H1 (cell line): ENCODE results near the gene NR2F2. TPM values are rescaled to one million over a fixed set of nuclear protein-coding genes. Genes with fewer than 3 reads are reported as not detected.

Source experiments
- CTCF ChIA-PET: fragments of 300-600 bp; sonication (Branson Sonifier 250); formaldehyde crosslinking; loops from one replicate; lab custom pipeline; 2021; ENCODE audit not compliant: partially characterized antibody; lab: Charles Lee
- POLR2A ChIA-PET: fragments of 300-600 bp; sonication (Branson Sonifier 250); formaldehyde crosslinking; loops from one replicate; lab custom pipeline; 2021; ENCODE audit warnings: inconsistent platforms; ENCODE audit not compliant: partially characterized antibody; lab: Charles Lee
- DNase-seq, 2 experiments: peaks; one replicate each; pipeline versions ENCODE4 v3.0.0 to v3.0.0-alpha.2; 2010 to 2022; ENCODE audit warnings: low spot score in 2 of 2, low read depth in 1 of 2, mixed read lengths in 1 of 2
- FAIRE-seq: peaks from 2 replicates; lab custom pipeline; 2011; peaks lifted over from hg19 to GRCh38; lab: Jason Lieb, UNC
- H2AFZ ChIP-seq: 2 replicates; pipeline ENCODE4 v1.8.1; 2012; ENCODE audit warnings: low read length, inconsistent platforms
- H2AK5ac ChIP-seq: 2 replicates; pipeline ENCODE4 v1.6.1; 2013; ENCODE audit warnings: low read depth, low read length
- H2BK120ac ChIP-seq: replicated peaks from 2 replicates; pipeline ENCODE3; 2013; ENCODE audit warnings: low read depth, low read length, inconsistent platforms
- H2BK12ac ChIP-seq: 2 replicates; pipeline ENCODE4 v1.6.1; 2013; ENCODE audit warnings: low read depth, low read length
- H2BK15ac ChIP-seq: 2 replicates; pipeline ENCODE4 v1.6.1; 2013; ENCODE audit warnings: low read length
- H2BK20ac ChIP-seq: 2 replicates; pipeline ENCODE4 v1.6.1; 2013; ENCODE audit warnings: low read length
- H2BK5ac ChIP-seq: 2 replicates; pipeline ENCODE4 v1.6.1; 2013; ENCODE audit warnings: low read depth, low read length
- H3K14ac ChIP-seq: 2 replicates; pipeline ENCODE4 v1.6.1; 2013; ENCODE audit warnings: inconsistent platforms; ENCODE audit not compliant: insufficient read length
- H3K18ac ChIP-seq: 2 replicates; pipeline ENCODE4 v1.6.1; 2013; ENCODE audit warnings: low read length; ENCODE audit errors: extremely low read depth
- H3K23ac ChIP-seq: 2 replicates; pipeline ENCODE4 v1.6.1; 2013; ENCODE audit warnings: inconsistent platforms; ENCODE audit not compliant: insufficient read length
- H3K23me2 ChIP-seq: 2 replicates; pipeline ENCODE4 v1.6.1; 2013; ENCODE audit warnings: low read depth, low read length
- H3K27ac ChIP-seq: 2 replicates; pipeline ENCODE4 v1.6.1; 2011; ENCODE audit warnings: low read depth, low read length, inconsistent platforms
- H3K27me3 ChIP-seq, 4 experiments: replicated peaks in 1 of 4; 1 replicate in 1 of 4; 2 replicates in 3 of 4; pipeline versions ENCODE4 v1.6.1 to v1.8.1; 2011 to 2013; ENCODE audit warnings: low read length in 3 of 4, mild to moderate bottlenecking in 3 of 4, inconsistent platforms in 2 of 4, mixed read lengths in 2 of 4, moderate library complexity in 1 of 4; ENCODE audit not compliant: control insufficient read depth in 3 of 4, insufficient read depth in 3 of 4; ENCODE audit errors: extremely low read depth in 1 of 4
- H3K36me3 ChIP-seq, 4 experiments: 2 replicates each; pipeline versions ENCODE4 v1.6.1 to v1.8.1; 2011 to 2013; ENCODE audit warnings: mild to moderate bottlenecking in 4 of 4, low read length in 3 of 4, moderate library complexity in 2 of 4, control low read depth in 1 of 4, inconsistent platforms in 1 of 4; ENCODE audit not compliant: insufficient read depth in 4 of 4, control insufficient read depth in 2 of 4
- H3K4ac ChIP-seq: replicated peaks from 2 replicates; pipeline ENCODE3; 2013; ENCODE audit warnings: low read length, low read depth, mixed read lengths, inconsistent platforms; ENCODE audit not compliant: insufficient read length
- H3K4me1 ChIP-seq, 4 experiments: replicated peaks in 1 of 4; 1 replicate in 1 of 4; 2 replicates in 3 of 4; pipeline versions ENCODE4 v1.6.1 to v1.8.1; 2011 to 2013; ENCODE audit warnings: low read length in 3 of 4, inconsistent platforms in 2 of 4, mixed read lengths in 1 of 4; ENCODE audit not compliant: insufficient read depth in 4 of 4, control insufficient read depth in 3 of 4
- H3K4me2 ChIP-seq, 2 experiments: 2 replicates each; pipeline versions ENCODE4 v1.6.1 to v1.8.1; 2011 to 2013; ENCODE audit warnings: low read depth in 2 of 2, low read length in 2 of 2, control low read depth in 1 of 2, inconsistent platforms in 1 of 2, mild to moderate bottlenecking in 1 of 2; ENCODE audit not compliant: insufficient read depth in 1 of 2
- H3K4me3 ChIP-seq, 4 experiments: fragments of 200-600, 300-600 bp in 1 of 4; sonication (generic), shearing (Covaris generic), sonication (Bioruptor Twin) in 1 of 4; 2 replicates each; pipeline versions ENCODE4 v1.5.1 to v1.8.1; 2011 to 2016; ENCODE audit warnings: low read length in 4 of 4, low read depth in 3 of 4, control low read depth in 2 of 4, inconsistent platforms in 2 of 4, mild to moderate bottlenecking in 2 of 4, mixed read lengths in 1 of 4, moderate library complexity in 1 of 4; ENCODE audit not compliant: insufficient read depth in 2 of 4; ENCODE audit errors: extremely low read depth in 1 of 4
- H3K56ac ChIP-seq: replicated peaks from 2 replicates; pipeline ENCODE3; 2013; ENCODE audit warnings: low read depth, mild to moderate bottlenecking, mixed read lengths, low read length, inconsistent platforms; ENCODE audit not compliant: insufficient read length
- H3K79me1 ChIP-seq: 2 replicates; pipeline ENCODE4 v1.6.1; 2013; ENCODE audit warnings: low read depth, low read length, control low read depth
- H3K79me2 ChIP-seq, 2 experiments: 2 replicates each; pipeline versions ENCODE4 v1.6.1 to v1.8.1; 2012 to 2013; ENCODE audit warnings: low read length in 2 of 2, mild to moderate bottlenecking in 2 of 2, inconsistent platforms in 1 of 2; ENCODE audit not compliant: insufficient read depth in 2 of 2, control insufficient read depth in 1 of 2
- H3K9ac ChIP-seq, 4 experiments: replicated peaks in 1 of 4; 1 replicate in 1 of 4; 2 replicates in 3 of 4; pipeline versions ENCODE4 v1.6.1 to v1.8.1; 2011 to 2013; ENCODE audit warnings: low read depth in 3 of 4, low read length in 3 of 4, control low read depth in 2 of 4, mild to moderate bottlenecking in 2 of 4, moderate library complexity in 2 of 4, inconsistent platforms in 1 of 4; ENCODE audit errors: extremely low read depth in 1 of 4
- H3K9me3 ChIP-seq, 2 experiments: 2 replicates each; pipeline versions ENCODE4 v1.6.1 to v1.8.1; 2012 to 2013; ENCODE audit warnings: mild to moderate bottlenecking in 2 of 2, moderate library complexity in 2 of 2, control low read depth in 1 of 2, inconsistent platforms in 1 of 2, low read depth in 1 of 2, low read length in 1 of 2, mixed read lengths in 1 of 2; ENCODE audit not compliant: insufficient read depth in 2 of 2
- H4K20me1 ChIP-seq, 2 experiments: replicated peaks in 1 of 2; 2 replicates each; pipeline versions ENCODE3 to v1.8.1; 2011 to 2013; ENCODE audit warnings: inconsistent platforms in 2 of 2, low read length in 2 of 2, mild to moderate bottlenecking in 1 of 2; ENCODE audit not compliant: insufficient read depth in 2 of 2, control insufficient read depth in 1 of 2
- H4K5ac ChIP-seq: 2 replicates; pipeline ENCODE4 v1.6.1; 2013; ENCODE audit warnings: low read length, low read depth, mixed read lengths, inconsistent platforms; ENCODE audit not compliant: insufficient read length
- H4K8ac ChIP-seq: 2 replicates; pipeline ENCODE4 v1.8.0; 2013; ENCODE audit warnings: mild to moderate bottlenecking, moderate library complexity, low read length, inconsistent platforms; ENCODE audit not compliant: insufficient read depth; ENCODE audit errors: extremely low read depth
- H4K91ac ChIP-seq: replicated peaks from 2 replicates; pipeline ENCODE3; 2013; ENCODE audit warnings: low read length, mixed read lengths, inconsistent platforms; ENCODE audit not compliant: insufficient read length
- CBX8 ChIP-seq: fragments of 300-800, 300-1000 bp; sonication (generic); IDR thresholded peaks from 2 replicates; pipeline ENCODE4 v1.7.1; 2016; ENCODE audit warnings: low read depth, low read length, borderline replicate concordance
- E2F6 ChIP-seq: IDR thresholded peaks from 2 replicates; pipeline ENCODE4 v1.6.1; 2012; ENCODE audit warnings: inconsistent platforms
- EZH2 ChIP-seq: fragments of 200-600 bp; sonication (generic); IDR thresholded peaks from 2 replicates; pipeline ENCODE4 v1.7.1; 2012; ENCODE audit warnings: low read depth, mild to moderate bottlenecking, moderate library complexity, low read length, inconsistent platforms; ENCODE audit not compliant: severe bottlenecking
- FOSL1 ChIP-seq: IDR thresholded peaks from 2 replicates; pipeline ENCODE4 v1.6.1; 2011; ENCODE audit warnings: mild to moderate bottlenecking, low read depth, low read length, moderate library complexity; ENCODE audit not compliant: insufficient read depth
- MAX ChIP-seq: IDR thresholded peaks from 2 replicates; pipeline ENCODE4 v1.6.1; 2012; ENCODE audit warnings: inconsistent platforms
- PHF8 ChIP-seq: fragments of 200-600 bp; sonication (generic); conservative IDR thresholded peaks from 2 replicates; pipeline ENCODE4 v1.7.1; 2012; ENCODE audit warnings: low read depth, mild to moderate bottlenecking, inconsistent platforms, low read length, moderate library complexity
- SP2 ChIP-seq: IDR thresholded peaks from 2 replicates; pipeline ENCODE4 v1.6.1; 2012; ENCODE audit warnings: mild to moderate bottlenecking, low read length, inconsistent platforms
- SUZ12 ChIP-seq: fragments of 200-600 bp; sonication (generic); IDR thresholded peaks from 2 replicates; pipeline ENCODE4 v1.6.1; 2012; ENCODE audit warnings: mild to moderate bottlenecking, inconsistent platforms, low read length, moderate library complexity, mixed read lengths
- TCF12 ChIP-seq: IDR thresholded peaks from 2 replicates; pipeline ENCODE4 v1.6.1; 2011; ENCODE audit warnings: low read depth, mild to moderate bottlenecking, low read length
- WGBS, 2 experiments: shearing (Covaris generic) in 1 of 2; methylation state at CpG; one replicate each; pipeline versions ENCODE4 v1.1.6 to v1.1.7; 2013 to 2015; ENCODE audit warnings: low lambda C conversion rate in 2 of 2, mixed read lengths in 2 of 2, inconsistent platforms in 1 of 2, low coverage in 1 of 2, missing lambda C conversion rate in 1 of 2; ENCODE audit not compliant: insufficient replicate concordance in 2 of 2, insufficient coverage in 1 of 2, insufficient read length in 1 of 2; ENCODE audit errors: extremely low coverage in 1 of 2, missing lambda C conversion rate in 1 of 2; 5-methylcytosine and 5-hydroxymethylcytosine counted together
- polyA plus RNA-seq, 7 experiments: library from polyadenylated mRNA; depleted of rRNA in 3 of 7; stranded (reverse) in 5 of 7; unstranded in 2 of 7; fragments of >200 nt in 5 of 7; fragments of 200-250 nt in 2 of 7; gene quantifications; 1 replicate in 5 of 7; 2 replicates in 1 of 7; 4 replicates in 1 of 7; pipeline versions ENCODE4 v1.2.1 to v1.2.3, GENCODE V29; 2011 to 2013; ENCODE audit warnings: missing spikeins in 2 of 7, mixed read lengths in 2 of 7
- total RNA-seq: library from RNA; stranded (reverse); fragmentation: NEBNext Ultra II Directional; extraction: Animal tissue kit (Norgen Biotek cat#: 25700); gene quantifications from 2 replicates; pipeline ENCODE4 v1.2.1, GENCODE V29; 2021

The NR2F2 gene
- total and polyA plus RNA-seq, 2 of the 8 experiments (the other 6 are each of a cell fraction or from before 2014, with no cell fraction given): 0.03 TPM; not detected in 1

- 1% methylated on average over 46 of the region's 47 CpGs; no CpG with 5 or more reads in 1 of the 2 experiments for WGBS, 2 experiments
- ChIA-PET CTCF (interaction anchor here (0.8 to 5.8 kb wide), 11 partner anchors 9 to 168 kb away, joined by 3 to 59 read pairs (median 9); partner anchors contain the start of gene NR2F2), POLR2A (interaction anchor here (0.9 to 2.5 kb wide), 3 partner anchors 13 to 18 kb away, joined by 3 to 9 read pairs (median 4); partner anchors contain the start of gene NR2F2)
- no peak overlapping the region for H2BK15ac ChIP-seq
- no peak overlapping the region for H4K8ac ChIP-seq
- H4K5ac ChIP-seq: no peak overlapping the region
- DNase-seq: peak in 1 of 2 experiments; percentile 68
- no peak overlapping the region for H2AK5ac ChIP-seq
- H3K27me3 ChIP-seq: peaks cover 66 to 92% (median 82%) of the 10 kb centered on the region in 4 experiments
- H2BK20ac ChIP-seq: 0 out of 2 replicates have a peak overlapping the region, but pooled peaks have one; percentile 32
- H4K20me1 ChIP-seq: peaks cover 0 to 3% of the 10 kb centered on the region in 2 experiments
- peak overlapping the region; percentile 48; the same call in 1 of the 2 replicates for H3K18ac ChIP-seq
- peak overlapping the region; percentile 68; the same call in 1 of the 2 replicates for H2BK5ac ChIP-seq
- H3K14ac ChIP-seq: no peak overlapping the region
- no peaks in the 10 kb centered on the region for H3K9me3 ChIP-seq
- H2AFZ ChIP-seq: no peak overlapping the region
- H3K4me2 ChIP-seq: peak overlapping the region; percentile 57 to 62
- no peaks in the 10 kb centered on the region for H3K79me1 ChIP-seq
- H2BK120ac ChIP-seq: no peak overlapping the region
- no peak overlapping the region for H2BK12ac ChIP-seq
- no peak overlapping the region for H3K9ac ChIP-seq
- H3K4me3 ChIP-seq: peak overlapping the region in 3 of 4 experiments; percentile 4 to 47 (median 26); a peak in 4 of 8 replicates
- peaks cover 16% of the 10 kb centered on the region; the same call in 1 of the 2 replicates for H3K23me2 ChIP-seq
- H3K56ac ChIP-seq: no peak overlapping the region
- no peaks in the 10 kb centered on the region for H3K79me2 ChIP-seq
- no peak overlapping the region for H4K91ac ChIP-seq
- H3K4me1 ChIP-seq: peaks cover 19 to 32% (median 20%) of the 10 kb centered on the region in 4 experiments
- FAIRE-seq: no peak
- H3K27ac ChIP-seq: no peak overlapping the region
- peak overlapping the region; percentile 49 for H3K4ac ChIP-seq
- H3K23ac ChIP-seq: no peak overlapping the region
- H3K36me3 ChIP-seq: no peaks in the 10 kb centered on the region; a peak in 1 of 8 replicates
- TF ChIP-seq TCF12 (no peak), EZH2 (peak; percentile 93), E2F6 (peak; percentile 63; the same call in 1 of the 2 replicates), SUZ12 (peak; percentile 92), MAX (peak; percentile 49; the same call in 1 of the 2 replicates), FOSL1 (no peak), SP2 (no peak), CBX8 (peak; percentile 68; the same call in 1 of the 2 replicates), PHF8 (no peak)
Measured at GRCh38 chr15:96343113-96344059, 12.9 kb downstream of the NR2F2 start.
